Stimulated activated CD4-positive, alpha-beta T cell treated with anti-CD3 and anti-CD28 coated beads, TNF-alpha, amount 100 ng/mL, for 1 hour (primary cell): ENCODE data around the gene CACNA1S.
A peak's percentile ranks its signal among the peaks of the same experiment; 100 is the strongest.

Source experiments
- DNase-seq, 3 donors: peaks; one replicate each; pipeline ENCODE4 v3.0.0-alpha.2; 2020; ENCODE audit warnings: low read depth in 3 of 3, low spot score in 1 of 3

The CACNA1S gene

GRCh38 chr1:201096041-201096461, 16.2 kb downstream of the CACNA1S start:
- no peak for DNase-seq

DNA sequence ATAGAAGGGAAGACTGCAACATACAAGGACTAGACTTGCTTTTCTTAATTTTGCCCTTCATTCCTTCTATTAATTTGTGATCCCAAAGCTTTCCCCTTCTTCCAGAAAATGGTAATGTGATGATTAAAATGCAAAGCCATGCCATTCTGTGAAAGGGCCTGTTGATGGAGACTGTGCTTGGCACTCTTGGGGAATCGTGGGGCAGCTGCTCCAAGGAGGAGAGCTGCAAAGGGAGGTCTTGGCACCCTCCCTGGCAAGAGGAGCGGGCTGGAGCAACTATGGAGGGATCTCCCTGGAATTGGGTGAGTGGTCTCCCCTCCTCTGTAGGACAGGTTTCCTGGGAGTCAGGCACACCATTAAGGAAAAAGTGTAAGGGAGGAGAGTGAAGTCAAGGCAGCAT, 16.6 kb downstream of the CACNA1S start:
- DNase-seq, result no peak

DNA sequence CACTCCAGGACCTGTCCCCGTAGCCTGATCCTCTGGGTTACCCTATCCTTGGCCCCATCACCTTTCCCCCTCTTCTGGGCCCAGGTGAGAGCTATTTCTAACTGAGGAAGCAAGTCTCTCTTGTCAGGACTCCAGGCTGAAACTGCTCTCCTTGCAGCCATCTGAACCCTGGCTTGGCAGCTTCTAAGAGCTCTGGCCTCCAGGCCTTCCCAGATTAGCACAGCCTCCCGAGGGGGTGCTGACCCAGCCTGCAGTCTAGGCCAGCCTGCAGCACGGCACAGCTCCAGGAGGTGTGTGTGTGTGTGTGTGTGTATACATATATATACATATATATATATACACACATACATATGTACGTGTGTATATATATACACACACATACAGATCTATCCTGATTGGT, 17.4 kb downstream of the CACNA1S start:
- no peak for DNase-seq

- no peak for DNase-seq
Measured at GRCh38 chr1:201093962-201094361, 18.3 kb downstream of the CACNA1S start.

DNA sequence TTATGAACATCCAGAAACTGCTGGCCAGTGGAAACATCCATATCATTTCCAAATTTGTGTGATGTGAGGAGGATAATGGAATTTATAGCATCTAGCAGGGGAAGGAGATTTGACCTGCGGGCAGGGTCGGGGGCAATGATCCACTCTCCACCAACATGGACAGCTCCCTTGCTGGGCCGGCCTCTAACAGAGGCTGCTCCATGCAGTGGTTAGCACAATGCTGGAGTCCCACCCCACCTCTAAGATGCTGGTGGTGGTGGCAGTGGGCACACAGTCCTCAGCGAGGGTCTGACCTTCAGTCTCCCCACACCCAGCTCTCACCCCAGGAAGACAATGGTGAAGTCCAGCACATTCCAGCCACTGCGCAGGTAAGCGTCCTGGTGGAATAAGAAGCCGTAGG, 18.7 kb downstream of the CACNA1S start:
- no peak for DNase-seq

DNA sequence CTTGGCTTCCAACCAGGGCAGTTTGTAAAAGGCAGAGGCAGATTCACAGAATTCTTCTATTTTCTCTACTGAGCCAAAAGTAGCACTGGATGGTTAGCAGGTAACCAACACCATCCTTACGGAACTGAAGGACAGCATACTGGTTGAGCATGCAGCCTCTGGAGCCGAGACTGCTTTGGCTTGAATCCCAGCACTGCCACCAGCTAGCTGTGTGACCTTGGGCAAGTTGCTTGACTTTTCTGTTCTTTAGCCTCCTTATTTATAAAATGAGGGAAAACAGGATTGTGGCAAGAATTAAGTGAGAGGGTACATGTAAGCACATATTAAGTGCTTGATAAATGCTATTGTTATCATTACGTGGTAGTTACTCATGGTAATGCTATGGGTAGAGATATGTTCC, 19.5 kb downstream of the CACNA1S start:
- no peak for DNase-seq

- DNase-seq, result no peak
Measured at GRCh38 chr1:201091256-201091655, 21.0 kb downstream of the CACNA1S start.

- DNase-seq, result no peak
Measured at GRCh38 chr1:201090541-201090940, 21.7 kb downstream of the CACNA1S start.

DNA sequence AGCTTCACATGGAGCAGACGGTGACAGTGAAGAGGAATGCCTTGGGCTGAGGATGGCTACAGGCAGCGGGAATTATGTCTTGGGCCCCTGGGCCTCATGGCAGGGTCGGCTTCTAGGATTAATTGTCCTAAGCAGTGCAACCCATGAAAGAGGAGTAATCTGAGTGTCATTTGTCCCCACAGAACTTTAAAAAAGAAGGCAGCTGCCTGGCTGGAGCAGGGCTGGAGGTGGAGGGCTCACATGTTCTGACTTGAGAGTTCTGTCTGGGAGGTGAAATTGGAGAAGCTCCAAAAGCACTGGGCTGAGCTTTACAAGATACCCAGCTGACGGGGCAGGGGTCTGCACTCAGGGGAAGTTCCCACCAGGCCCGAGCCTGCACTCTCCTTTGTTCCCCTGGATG, 22.6 kb downstream of the CACNA1S start:
- no peak for DNase-seq

DNA sequence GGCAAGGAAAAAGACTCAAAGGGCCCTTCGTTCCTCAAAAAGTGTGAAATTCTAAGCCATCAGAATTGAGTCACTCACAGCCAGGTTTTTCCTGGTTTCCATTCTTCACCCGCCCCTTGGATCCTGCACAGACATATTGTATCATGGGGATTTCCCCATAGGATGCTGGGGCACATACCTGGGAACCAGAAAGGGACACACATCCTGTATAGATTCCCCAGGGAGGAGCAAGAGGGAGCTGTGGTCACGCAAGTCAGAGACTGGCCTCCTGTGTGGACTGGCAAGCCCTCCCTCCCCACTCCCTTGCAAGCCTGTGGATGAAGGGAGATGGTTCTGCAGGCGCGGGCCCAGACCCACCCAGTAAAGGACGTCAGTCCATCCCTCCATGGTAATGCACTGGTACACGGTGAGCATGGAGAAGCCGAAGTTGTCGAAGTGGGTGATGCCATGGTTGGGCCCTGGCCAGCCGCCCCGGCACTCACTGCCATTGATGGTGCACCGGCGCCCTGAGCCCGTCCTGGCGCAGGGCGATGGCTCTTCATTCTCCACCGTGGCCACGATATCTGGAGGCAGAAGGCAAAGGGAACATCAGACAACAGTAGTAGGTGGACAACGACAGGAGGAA, 23.2 kb downstream of the CACNA1S start:
- no peak for DNase-seq

- no peak for DNase-seq
Measured at GRCh38 chr1:201088395-201088794, 23.8 kb downstream of the CACNA1S start.

GRCh38 chr1:201085902-201086735, 26.1 kb downstream of the CACNA1S start:
- peak in 1 of 3 donors; percentile 6 for DNase-seq

DNA sequence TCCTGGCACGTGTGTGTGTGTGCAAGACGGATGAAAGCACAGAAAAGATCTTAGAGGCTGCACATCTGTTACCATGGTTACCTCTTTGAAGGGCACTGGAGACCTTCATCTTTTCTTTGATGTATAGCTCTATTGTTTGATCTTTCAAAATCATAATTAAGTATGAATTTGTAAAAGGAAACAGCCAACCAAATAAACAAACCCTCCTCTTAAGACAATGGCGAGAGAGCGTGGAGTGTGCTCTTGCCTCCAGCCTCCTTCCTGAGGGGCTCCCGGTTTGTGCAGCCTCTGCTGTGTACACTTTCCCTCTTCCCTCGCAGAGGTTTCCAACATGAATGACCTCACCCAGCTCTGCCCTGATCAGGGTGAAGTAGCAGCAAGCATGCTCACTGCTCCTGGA, 27.9 kb downstream of the CACNA1S start:
- DNase-seq, result no peak

DNA sequence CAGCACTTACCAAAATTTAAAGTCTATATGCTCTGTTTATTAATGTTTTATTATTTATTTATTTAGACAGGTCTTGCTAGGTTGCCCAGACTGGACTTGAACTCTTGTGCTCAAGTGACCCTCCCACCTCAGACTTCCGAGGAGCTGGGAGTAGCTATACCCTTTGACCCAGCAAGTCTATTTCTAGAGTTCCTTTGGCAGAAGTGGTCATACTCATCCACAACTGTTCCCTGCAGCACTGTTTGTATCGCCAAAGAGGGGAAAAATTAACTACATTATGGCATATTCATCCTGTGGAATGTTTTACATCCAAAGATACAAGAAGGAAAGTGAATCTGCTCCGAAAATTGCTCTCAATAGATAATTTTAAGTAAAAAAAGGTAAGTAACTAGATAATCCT, 28.5 kb downstream of the CACNA1S start:
- no peak for DNase-seq

DNA sequence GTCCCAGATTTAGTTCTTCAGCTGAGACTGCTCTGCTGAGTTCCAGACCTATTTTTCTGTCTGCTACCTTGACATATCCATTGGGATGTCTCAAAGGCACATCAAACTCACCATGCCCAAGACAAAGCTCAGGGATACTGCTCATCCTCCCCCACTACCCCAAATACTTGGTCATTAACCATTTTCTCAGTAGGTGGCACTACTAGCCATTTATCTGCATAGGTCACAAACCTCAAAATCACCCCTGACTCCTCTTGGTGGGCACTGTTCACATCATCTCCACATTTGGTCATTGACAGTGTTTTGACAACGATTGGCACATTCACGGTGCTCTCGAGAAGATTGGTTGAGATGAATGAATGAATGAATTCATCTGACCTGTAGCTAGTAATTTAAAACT, 32.1 kb downstream of the CACNA1S start:
- no peak for DNase-seq

DNA sequence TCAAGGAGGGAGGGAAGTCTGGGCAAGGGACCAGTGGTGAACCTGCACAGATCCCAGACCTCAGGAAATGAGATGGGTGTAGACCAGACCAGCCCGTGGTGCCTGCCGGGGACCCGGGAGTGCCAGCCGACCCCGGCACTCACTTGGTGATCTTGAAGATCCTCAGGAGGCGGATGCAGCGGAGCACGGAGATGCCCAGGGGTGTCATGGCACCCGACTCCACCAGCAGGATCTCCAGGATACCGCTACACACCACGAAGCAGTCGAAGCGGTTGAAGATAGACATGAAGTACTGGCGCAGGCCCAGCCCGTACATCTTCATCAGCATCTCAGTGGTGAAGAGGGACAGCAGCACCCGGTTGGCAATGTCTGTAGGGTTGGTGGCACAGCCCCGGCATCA, 34.5 kb downstream of the CACNA1S start:
- no peak for DNase-seq

DNA sequence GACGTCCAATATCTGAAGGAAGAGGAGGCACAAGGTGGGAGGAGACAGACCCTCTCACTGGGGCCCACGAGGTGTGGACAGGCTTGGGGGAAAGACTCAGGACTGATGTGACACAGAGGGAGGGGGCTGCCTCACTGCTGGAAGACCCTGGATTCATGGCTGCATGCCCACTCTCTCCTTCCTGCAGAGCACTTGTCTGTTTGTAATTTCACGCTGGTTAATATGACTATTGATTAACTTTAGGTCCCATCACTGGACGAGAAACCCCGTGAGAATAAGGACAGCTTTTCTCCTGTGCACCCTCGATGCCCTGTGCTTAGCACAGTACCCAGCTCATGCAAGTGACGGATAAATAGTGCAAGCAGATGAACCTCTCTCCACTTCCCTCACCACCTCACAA, 35.1 kb downstream of the CACNA1S start:
- no peak for DNase-seq

- DNase-seq, result no peak
Measured at GRCh38 chr1:201076092-201076491, 36.1 kb downstream of the CACNA1S start.

- no peak for DNase-seq
Measured at GRCh38 chr1:201074018-201074417, 38.2 kb downstream of the CACNA1S start.

DNA sequence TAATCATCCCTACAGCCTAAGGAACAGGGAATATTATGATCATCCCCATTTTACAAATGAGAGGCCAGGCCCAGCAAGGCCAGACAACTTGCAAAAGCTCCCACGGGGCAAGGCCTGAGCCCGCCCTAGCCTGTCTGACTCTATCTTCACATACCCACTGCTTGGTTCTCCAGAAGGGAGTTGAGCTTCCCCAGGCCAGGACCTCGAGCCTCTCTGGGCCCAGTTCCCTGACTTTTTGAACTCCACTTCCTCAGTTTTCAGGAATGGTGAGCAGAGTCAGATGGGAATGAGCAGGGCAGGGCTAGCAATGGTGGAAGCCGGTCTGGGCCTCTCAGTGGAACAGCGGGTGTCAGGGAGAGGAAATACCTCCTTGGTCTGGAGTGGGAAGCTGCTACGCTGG, 39.3 kb downstream of the CACNA1S start:
- DNase-seq, result no peak

DNA sequence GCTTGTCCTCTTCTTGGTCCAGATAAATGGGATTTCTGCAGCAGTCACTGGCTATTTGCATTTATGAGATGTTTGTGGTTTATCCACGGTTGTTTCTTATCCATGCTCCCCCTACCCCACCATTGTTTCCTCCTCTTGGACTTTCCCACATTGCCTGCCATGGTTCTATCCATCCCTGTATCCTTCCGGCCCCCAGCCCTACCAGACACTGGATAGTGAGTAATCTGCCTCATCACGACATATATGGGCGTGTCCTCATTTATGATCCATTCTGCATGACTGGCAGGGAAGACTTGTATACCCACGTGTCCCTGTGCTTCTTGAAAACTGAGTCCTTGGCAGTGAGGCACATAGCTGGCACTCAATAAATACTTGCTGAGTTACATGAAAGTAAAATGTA, 40.1 kb downstream of the CACNA1S start:
- DNase-seq, result no peak

DNA sequence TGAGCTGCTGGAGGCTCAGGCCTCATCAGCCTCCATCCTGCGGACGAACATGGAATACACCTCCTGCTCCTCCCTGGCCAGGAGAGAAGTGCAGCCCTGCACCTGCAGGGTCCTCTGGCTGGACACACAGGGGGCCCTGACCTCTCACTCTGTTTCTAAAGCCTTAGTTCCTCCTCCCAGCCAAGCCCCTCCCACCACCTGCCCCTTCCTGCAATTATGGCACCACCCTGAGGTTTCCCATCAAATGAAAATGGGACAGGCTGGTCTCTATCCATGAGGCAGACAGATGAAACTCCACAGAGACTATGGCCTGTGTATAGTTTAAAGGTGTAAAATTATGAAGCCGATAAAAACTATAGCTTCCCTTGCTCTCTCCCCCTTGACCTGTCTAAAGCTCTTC, 42.6 kb downstream of the CACNA1S start:
- DNase-seq, result no peak

GRCh38 chr1:201068976-201069375, 43.2 kb downstream of the CACNA1S start:
- no peak for DNase-seq
